GM13977 (cell line): ENCODE measurements around the gene UNC5A.

ENCODE experiments used
- DNase-seq: peaks from one replicate; pipeline ENCODE4 v3.0.0; 2012; ENCODE audit warnings: low spot score
- CTCF ChIP-seq: IDR thresholded peaks from 2 replicates; pipeline ENCODE4 v1.5.1; 2012; ENCODE audit warnings: mild to moderate bottlenecking, control low read depth; ENCODE audit not compliant: insufficient read depth; ENCODE audit errors: extremely low read depth, missing control alignments
- in situ Hi-C: fragments of 300-500 bp; cut with MboI; formaldehyde crosslinking; loops from one replicate; pipeline ENCODE4 v1.12.0; 2022; ENCODE audit warnings: low sequenced_read_pairs, low pct_unique_long_range_greater_than_20kb, mixed read lengths, inconsistent platforms; ENCODE audit not compliant: unreplicated experiment

UNC5A gene

GRCh38 chr5:176876506-176877431 lies 66.4 kb downstream of the UNC5A start:
- in situ Hi-C loops = no loop called here
- no peak for DNase-seq
- no peak for TF ChIP-seq CTCF

- TF ChIP-seq CTCF = no peak
- no peak for DNase-seq
- in situ Hi-C loops = no loop called here
Measured at GRCh38 chr5:176877793-176878331, 67.5 kb downstream of the UNC5A start.

GRCh38 chr5:176878463-176878862 lies 68.1 kb downstream of the UNC5A start:
- in situ Hi-C loops = no loop called here
- TF ChIP-seq CTCF = no peak
- no peak for DNase-seq

- no peak for DNase-seq
- in situ Hi-C loops = no loop called here
- no peak for TF ChIP-seq CTCF
Measured at GRCh38 chr5:176878906-176879662, 68.7 kb downstream of the UNC5A start.

- no peak for TF ChIP-seq CTCF
- DNase-seq = no peak
- in situ Hi-C loops = no loop called here
Measured at GRCh38 chr5:176879663-176880361, 69.5 kb downstream of the UNC5A start.

- in situ Hi-C loops = no loop called here
- TF ChIP-seq CTCF = no peak
- no peak for DNase-seq
Measured at GRCh38 chr5:176880366-176881020, 70.1 kb downstream of the UNC5A start.
